HUES6 (cell line): ENCODE data around the gene CDX4.

ENCODE experiments used
- H3K27ac ChIP-seq: 2 replicates; pipeline ENCODE4 v1.7.0; 2013; ENCODE audit warnings: low read depth, mild to moderate bottlenecking, low read length, inconsistent platforms
- H3K27me3 ChIP-seq: 2 replicates; pipeline ENCODE4 v1.6.1; 2013; ENCODE audit warnings: low read length; ENCODE audit not compliant: control insufficient read depth, insufficient read depth
- H3K36me3 ChIP-seq: 2 replicates; pipeline ENCODE4 v1.6.1; 2013; ENCODE audit warnings: low read length; ENCODE audit not compliant: control insufficient read depth, insufficient read depth
- H3K4me1 ChIP-seq: 2 replicates; pipeline ENCODE4 v1.6.1; 2013; ENCODE audit warnings: low read length; ENCODE audit not compliant: control insufficient read depth, insufficient read depth
- H3K4me3 ChIP-seq: 2 replicates; pipeline ENCODE4 v1.5.1; 2013; ENCODE audit warnings: low read depth, low read length
- H3K9ac ChIP-seq: one replicate; pipeline ENCODE4 v1.6.1; 2013; ENCODE audit warnings: mild to moderate bottlenecking, low read length
- H3K9me3 ChIP-seq: 2 replicates; pipeline ENCODE4 v1.6.1; 2013; ENCODE audit warnings: low read depth, low read length; ENCODE audit not compliant: control insufficient read depth, insufficient read depth

Gene CDX4, protein sequence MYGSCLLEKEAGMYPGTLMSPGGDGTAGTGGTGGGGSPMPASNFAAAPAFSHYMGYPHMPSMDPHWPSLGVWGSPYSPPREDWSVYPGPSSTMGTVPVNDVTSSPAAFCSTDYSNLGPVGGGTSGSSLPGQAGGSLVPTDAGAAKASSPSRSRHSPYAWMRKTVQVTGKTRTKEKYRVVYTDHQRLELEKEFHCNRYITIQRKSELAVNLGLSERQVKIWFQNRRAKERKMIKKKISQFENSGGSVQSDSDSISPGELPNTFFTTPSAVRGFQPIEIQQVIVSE

GRCh38 chrX:73446831-73447230 lies at the start of gene CDX4:
Gene CDX4, plus strand, starts transcription at chrX:73447053. Its CDS starts 201 bp downstream, at chrX:73447254.
- Histone ChIP-seq H3K4me1 (peaks cover 10% of the 10 kb centered on the region), H3K9ac (no peak within 1 kb of the TSS), H3K27me3 (peaks cover 77% of the 10 kb centered on the region; the same call in 1 of the 2 replicates), H3K4me3 (peak within 1 kb of the TSS; percentile 46), H3K27ac (no peak within 1 kb of the TSS), H3K36me3 (no peaks in the 10 kb centered on the region), H3K9me3 (peaks cover 9% of the 10 kb centered on the region; the same call in 1 of the 2 replicates)

DNA sequence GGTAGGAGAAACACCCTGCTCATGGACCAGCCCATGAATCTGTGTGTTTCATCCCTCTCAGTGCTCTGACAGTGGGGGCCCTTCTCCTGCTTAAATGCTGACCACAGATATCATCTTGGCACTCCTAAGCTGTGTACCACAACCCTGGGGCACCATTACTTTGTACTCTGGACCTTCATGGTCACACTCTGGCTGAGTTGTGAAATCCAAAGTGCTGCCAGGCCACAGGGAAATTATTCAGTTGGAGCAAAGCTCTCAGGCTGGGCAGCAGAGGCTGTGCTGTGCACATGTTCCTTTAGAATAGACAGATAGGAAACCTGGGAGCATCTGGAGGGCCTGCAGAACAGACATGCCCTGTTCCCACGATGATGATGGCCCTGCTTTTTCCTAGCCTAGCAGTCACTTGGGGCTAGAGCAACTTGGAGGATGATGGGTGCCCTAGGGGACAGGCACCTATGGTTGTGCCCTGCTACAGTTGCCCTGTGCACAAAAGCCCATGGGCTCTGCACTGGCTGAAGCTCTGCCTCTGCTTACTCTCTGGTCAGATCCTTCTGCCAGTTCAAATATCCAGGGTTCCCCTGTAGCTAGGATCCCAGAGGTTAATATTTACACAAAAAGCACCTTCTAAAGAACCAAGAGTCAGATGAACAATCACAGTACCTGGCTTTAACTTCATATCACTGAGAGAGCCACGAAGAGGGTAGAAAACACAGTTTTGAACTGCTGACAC lies 48.5 kb upstream of the CDX4 start:
- H3K9me3 ChIP-seq = no peaks in the 10 kb centered on the region
- peaks cover 14% of the 10 kb centered on the region for H3K4me1 ChIP-seq
- H3K9ac ChIP-seq = no peak overlapping the region
- H3K4me3 ChIP-seq = no peak overlapping the region
- H3K27me3 ChIP-seq = no peaks in the 10 kb centered on the region; the same call in 1 of the 2 replicates
- no peaks in the 10 kb centered on the region for H3K36me3 ChIP-seq
- no peak overlapping the region for H3K27ac ChIP-seq

DNA sequence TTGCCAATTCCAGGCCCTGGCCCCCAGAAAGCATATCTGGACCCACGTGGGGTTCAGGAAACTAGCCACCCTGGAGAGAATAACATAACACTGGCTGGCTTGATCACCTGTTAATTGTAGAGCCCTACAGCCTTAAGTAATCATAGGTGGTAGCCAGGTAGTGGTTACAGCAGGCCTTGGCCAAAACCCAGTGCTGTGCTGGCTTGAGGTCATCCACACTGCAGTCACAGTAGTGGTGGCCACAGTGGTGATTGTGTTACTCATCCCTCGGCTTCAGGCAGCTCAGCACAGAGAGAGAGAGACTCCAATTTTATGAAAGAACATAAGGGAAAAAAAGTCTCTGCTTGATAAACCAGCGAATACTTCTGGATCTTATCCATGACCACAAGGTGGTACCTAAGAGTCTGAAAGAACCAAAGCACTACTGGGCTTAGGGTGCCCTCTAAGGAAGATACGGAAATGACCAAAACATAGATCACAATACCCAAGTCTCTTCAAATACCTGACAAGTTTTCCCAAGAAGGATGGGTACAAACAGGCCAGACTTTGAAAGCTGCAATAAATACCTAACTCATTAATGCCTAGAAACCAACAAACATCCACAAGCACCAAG lies 46.6 kb upstream of the CDX4 start:
- no peak overlapping the region for H3K9ac ChIP-seq
- no peaks in the 10 kb centered on the region for H3K36me3 ChIP-seq
- H3K4me1 ChIP-seq = peaks cover 14% of the 10 kb centered on the region
- no peaks in the 10 kb centered on the region for H3K9me3 ChIP-seq
- H3K4me3 ChIP-seq = no peak overlapping the region
- H3K27ac ChIP-seq = no peak overlapping the region
- H3K27me3 ChIP-seq = no peaks in the 10 kb centered on the region; the same call in 1 of the 2 replicates

DNA sequence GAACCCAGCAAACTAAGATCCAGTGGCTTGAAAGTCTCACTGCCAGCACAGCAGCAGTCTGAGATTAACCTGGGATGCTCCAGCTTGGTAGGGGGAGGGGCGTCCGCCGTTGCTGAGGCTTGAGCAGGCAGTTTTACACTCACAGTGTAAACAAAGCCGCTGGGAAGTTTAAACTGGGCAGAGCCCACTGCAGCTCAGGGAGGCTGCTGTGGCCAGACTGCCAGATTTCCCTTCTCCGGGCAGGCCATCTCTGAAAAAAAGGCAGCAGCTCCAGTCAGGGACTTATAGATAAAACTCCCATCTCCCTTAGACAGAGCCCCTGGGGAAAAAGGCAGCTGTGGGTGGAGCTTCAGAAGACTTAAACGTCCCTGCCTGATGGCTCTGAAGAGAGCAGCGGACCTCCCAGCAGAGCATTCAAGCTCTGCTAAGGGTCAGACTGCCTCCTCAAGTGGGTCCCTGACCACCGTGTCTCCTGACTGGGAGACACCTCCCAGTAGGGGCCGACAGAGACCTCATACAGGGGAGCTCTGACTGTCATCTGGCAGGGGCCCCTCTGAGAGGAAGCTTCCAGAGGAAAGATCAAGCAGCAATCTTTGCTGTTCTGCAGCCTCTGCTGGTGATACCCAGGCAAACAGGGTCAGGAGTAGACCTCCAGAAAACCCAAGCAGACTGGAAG lies 45.1 kb upstream of the CDX4 start:
- Histone ChIP-seq H3K4me1 (peaks cover 14% of the 10 kb centered on the region), H3K4me3 (peak overlapping the region; percentile 25; the same call in 1 of the 2 replicates), H3K36me3 (no peaks in the 10 kb centered on the region), H3K27me3 (no peaks in the 10 kb centered on the region; the same call in 1 of the 2 replicates), H3K27ac (peak overlapping the region; percentile 45; the same call in 1 of the 2 replicates), H3K9ac (no peak overlapping the region), H3K9me3 (peaks cover 3% of the 10 kb centered on the region; the same call in 1 of the 2 replicates)

DNA sequence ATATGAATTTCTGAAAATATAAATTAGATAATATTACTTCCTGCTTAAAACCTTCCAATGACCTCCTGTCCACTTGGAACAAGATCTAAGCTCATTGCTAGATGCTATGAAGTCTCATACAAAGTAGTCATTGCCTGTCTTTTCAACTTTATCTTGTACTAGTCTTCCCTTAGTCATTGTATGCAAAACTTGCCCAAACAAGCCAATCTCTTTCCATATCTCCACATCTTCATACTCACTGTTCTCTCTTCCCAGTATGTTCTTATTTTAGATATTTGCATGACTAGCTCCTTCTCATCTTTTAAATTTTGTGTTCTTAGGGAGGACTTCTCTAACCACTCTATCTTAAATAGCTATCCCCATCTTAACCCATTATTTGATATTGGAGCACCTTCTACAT lies 33.9 kb upstream of the CDX4 start:
- Histone ChIP-seq H3K4me3 (no peak overlapping the region), H3K27me3 (no peaks in the 10 kb centered on the region; the same call in 1 of the 2 replicates), H3K4me1 (no peaks in the 10 kb centered on the region), H3K36me3 (no peaks in the 10 kb centered on the region), H3K9me3 (peaks cover 29% of the 10 kb centered on the region), H3K27ac (no peak overlapping the region), H3K9ac (no peak overlapping the region)

GRCh38 chrX:73447311-73447794 lies 500 bp downstream of the CDX4 start:
- Histone ChIP-seq H3K27ac (no peak overlapping the region), H3K9ac (no peak overlapping the region), H3K4me1 (peaks cover 10% of the 10 kb centered on the region)

DNA sequence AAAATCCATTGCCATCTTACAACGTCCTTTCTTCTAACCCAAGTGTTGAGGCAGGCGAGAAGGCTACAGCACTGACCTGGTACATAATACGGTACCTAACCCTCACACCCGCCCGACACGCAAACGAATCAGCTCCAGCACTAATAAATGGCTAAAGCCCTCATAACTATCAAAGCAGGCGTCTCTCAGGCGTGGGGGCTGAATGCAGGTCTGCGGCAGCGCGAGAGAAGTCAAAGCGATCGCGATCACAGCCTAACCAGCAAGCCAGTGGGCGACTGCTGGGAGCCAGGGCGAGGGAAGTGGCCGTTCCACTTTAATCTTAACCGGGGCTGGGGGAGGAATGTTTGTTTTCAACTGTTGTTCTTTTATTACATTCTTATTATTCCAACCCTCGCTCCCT lies 1.5 kb downstream of the CDX4 start:
- H3K36me3 ChIP-seq = no peaks in the 10 kb centered on the region
- no peak overlapping the region for H3K27ac ChIP-seq
- no peak overlapping the region for H3K9ac ChIP-seq
- peaks cover 12% of the 10 kb centered on the region for H3K4me1 ChIP-seq
- peaks cover 4% of the 10 kb centered on the region; the same call in 1 of the 2 replicates for H3K9me3 ChIP-seq
- H3K4me3 ChIP-seq = peak overlapping the region; percentile 46
- peaks cover 85% of the 10 kb centered on the region; the same call in 1 of the 2 replicates for H3K27me3 ChIP-seq

More at GRCh38 chrX:73447311-73447794, 500 bp downstream of the CDX4 start:
- peaks cover 6% of the 10 kb centered on the region; the same call in 1 of the 2 replicates for H3K9me3 ChIP-seq
- H3K4me3 ChIP-seq = peak overlapping the region; percentile 46
- H3K27me3 ChIP-seq = peaks cover 81% of the 10 kb centered on the region; the same call in 1 of the 2 replicates
- no peaks in the 10 kb centered on the region for H3K36me3 ChIP-seq

DNA sequence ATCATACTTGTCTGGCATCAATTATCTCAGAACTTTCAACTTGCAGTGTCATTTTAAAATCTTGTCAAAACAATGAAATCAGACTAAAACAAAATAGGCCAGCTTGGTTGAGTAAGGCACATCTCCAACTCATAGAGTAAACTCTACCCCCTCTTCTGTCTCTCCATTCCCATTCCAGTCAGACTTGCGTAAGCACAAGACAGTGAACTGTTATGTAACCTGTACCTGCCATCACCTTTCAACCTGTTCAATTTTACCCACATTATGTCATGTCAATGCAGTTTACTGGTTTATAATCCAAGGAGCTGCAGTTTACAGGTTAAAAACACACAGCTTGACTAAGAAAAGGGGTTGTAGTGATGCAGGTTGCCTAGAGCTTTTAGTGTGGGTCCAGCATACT lies 8.3 kb downstream of the CDX4 start:
- Histone ChIP-seq H3K4me1 (peaks cover 8% of the 10 kb centered on the region; the same call in 1 of the 2 replicates), H3K27me3 (peaks cover 55% of the 10 kb centered on the region; the same call in 1 of the 2 replicates), H3K27ac (no peak overlapping the region), H3K9me3 (no peaks in the 10 kb centered on the region), H3K36me3 (no peaks in the 10 kb centered on the region), H3K4me3 (no peak overlapping the region), H3K9ac (no peak overlapping the region)

DNA sequence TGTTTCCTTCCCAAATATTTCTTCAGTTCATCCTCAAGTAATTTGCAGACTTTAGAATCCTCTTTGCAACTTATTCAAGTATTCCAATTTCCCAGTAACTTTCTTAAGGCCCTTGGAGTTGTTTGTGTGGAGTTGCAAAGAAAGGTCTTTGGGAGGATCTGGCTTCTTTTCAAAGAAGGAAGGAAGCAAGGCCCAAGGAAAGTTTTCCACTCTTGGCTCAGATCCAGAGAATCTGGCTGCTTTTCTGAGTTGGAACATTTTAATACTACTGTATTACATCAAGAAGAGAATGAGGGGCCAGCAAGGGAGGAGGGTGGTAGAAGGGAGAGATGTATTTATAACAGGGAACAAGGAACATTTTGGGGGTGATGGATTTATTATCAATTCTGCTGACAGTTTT lies 10.5 kb downstream of the CDX4 start:
- Histone ChIP-seq H3K9ac (no peak overlapping the region), H3K9me3 (no peaks in the 10 kb centered on the region), H3K27me3 (peaks cover 36% of the 10 kb centered on the region; the same call in 1 of the 2 replicates), H3K4me3 (no peak overlapping the region), H3K36me3 (no peaks in the 10 kb centered on the region), H3K4me1 (peaks cover 12% of the 10 kb centered on the region; the same call in 1 of the 2 replicates), H3K27ac (no peak overlapping the region)

DNA sequence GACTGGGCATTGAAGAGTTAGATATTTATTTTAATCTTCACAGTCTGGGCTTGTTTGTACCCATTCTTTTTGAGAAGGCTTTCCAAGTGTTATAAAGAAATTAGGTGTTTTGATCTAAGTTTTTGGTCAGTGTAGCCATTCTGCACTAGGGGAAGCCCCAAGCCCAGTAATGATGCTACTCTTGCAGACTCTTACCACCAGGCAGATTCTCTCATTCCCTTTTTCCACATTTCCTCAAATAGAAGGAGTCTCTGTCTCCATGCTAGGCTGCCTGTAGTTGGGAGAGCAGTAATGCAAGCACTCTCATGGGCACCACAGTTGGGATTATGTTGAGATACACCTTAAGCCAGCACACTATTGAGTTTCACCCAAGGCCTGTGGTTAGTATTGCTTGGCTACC lies 21.5 kb downstream of the CDX4 start:
- no peaks in the 10 kb centered on the region for H3K9me3 ChIP-seq
- H3K4me3 ChIP-seq = no peak overlapping the region
- no peaks in the 10 kb centered on the region for H3K4me1 ChIP-seq
- H3K27ac ChIP-seq = no peak overlapping the region
- H3K36me3 ChIP-seq = no peaks in the 10 kb centered on the region
- H3K27me3 ChIP-seq = no peaks in the 10 kb centered on the region; the same call in 1 of the 2 replicates
- no peak overlapping the region for H3K9ac ChIP-seq
